ENCODE results near the gene HAGHL.

Gene HAGHL

DNA sequence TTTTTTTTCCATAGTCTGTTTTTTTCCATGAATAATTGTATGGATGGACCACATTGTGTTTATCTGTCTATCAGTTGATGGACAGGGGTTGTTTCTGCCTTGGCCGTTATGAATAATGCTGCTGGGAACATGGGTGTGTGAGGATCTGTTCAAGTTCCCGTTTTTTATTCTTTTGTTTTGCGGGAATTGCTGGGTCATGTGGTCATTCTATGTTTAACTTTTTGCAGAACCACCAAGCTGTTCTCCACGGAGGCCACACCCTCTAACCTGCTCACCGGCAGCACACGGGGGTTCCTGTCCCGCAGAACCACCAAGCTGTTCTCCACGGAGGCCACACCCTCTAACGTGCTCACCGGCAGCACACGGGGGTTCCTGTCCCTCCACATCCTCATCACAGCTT lies 27.8 kb downstream of the HAGHL start:
- no peak for DNase-seq (ENCODE audit: low read depth)

DNA sequence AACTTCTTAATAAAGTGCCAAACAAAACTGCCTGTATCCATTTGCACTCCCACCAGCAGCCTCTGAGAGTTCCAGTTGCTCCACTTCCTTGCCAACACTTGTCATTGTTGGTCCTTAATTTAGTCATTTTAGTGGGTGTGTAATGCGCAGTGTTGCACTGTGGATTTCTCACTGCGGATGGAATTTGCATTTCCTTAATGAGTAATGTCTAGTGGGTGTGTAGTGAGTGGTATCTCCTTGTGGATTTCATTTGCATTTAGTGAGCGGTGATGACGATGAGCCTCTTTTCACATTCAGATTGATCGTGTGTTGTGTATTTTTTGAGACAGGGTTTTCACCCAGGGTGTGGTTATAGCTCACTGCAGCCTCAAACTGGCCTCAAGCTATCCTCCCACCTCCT lies 29.5 kb downstream of the HAGHL start:
- no peak for DNase-seq (ENCODE audit: low read depth)

DNA sequence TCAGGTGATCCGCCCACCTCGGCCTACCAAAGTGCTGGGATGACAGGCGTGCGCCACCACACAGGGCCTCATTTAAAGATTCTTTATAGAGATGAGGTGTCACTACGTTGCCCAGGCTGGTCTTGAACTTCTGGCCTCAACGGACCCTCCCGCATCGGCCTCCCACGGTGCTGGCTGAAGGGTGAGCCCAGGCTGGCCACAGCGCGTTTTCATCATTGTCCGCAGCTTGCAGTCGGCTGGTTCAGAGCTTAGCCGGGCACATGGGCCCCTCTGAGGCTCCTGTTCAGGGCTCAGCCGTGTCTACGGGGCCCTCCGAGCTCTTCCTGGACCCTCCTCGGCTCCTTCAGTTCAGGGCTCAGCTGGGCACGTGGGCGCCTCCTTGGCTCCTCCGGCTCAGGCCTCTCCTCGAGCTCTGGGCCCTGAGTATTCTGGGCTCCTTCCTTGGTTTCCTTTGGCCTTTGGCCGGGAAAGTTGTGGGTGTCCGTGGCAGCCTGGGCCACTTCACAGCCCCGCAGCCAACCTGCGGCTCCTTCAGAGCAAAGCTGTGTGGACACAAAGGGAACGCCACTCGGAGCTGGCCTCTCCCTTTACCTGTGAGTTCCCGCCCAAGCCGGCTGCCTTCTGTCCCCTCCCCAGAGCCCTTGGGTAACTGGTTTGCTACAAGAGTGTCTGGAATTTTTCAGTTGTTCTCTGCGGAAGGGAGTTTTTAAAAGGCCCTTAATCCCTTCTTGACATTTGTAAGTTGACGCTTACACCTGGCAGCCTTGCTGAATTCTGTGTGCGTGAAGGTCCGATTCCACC lies 32.4 kb downstream of the HAGHL start:
- DNase-seq (ENCODE audit: low read depth): no peak

DNA sequence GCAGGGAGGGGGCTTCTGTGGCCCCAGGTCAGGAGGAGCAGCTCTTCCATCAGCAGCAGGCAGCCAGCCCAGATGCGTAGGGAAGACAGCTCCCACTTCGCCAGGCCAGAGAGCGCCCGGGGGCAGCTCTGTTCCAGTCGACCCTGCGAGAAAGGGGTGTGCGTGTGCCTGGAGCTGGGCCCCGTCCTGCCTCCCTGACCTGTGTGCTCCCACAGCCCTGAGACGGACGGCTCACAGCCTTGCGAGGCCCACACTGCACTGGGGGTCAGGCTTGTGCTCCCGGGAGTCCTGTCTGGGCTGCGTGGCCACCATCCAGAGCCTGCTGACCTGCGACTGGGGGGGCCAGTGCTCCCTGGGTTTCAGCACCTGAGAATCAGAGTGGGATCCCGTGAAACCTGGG lies 33.2 kb downstream of the HAGHL start:
- no peak for DNase-seq (ENCODE audit: low read depth)

DNA sequence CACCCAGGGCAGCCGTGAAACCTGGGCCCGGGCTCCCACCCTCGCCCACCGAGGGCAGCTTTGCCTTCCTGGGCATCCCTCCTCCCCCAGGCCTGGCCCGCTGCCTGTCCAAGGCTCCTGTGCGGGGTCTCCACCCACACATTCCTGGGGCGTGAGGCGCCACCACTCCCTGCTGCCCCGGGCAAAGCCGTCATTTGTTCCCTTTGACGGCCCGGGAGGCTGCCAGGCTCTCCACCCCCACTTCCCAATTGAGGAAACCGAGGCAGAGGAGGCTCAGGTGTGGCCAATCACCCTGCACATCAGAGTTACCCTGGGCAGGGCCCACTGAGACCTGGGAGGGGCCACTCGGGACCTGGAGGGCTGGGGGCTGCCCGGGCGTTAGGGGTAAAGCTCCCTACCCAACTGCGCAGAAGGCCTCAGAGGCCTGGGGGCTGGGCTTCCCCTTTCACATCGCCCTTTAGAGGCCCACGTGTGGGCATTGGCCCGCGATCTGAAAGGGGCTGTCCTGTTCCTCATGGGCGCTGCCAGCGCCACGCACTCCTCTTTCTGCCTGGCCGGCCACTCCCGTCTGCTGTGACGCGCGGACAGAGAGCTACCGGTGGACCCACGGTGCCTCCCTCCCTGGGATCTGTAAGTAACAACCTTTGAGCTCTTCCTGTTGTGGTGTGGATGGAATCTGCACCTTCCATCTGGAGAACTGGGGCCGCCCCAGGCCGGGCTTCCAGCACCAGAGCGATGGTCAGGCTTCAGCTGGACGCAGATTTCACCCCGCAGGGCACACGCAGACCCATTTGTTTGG lies 33.8 kb downstream of the HAGHL start, which contains the start of gene MSLN:
TSS of gene MSLN (plus strand) at position 190 of the 799 bp plus-strand sequence. CDS start 1,947 bp downstream, outside the sequence.
- no peak for DNase-seq (ENCODE audit: low read depth)

DNA sequence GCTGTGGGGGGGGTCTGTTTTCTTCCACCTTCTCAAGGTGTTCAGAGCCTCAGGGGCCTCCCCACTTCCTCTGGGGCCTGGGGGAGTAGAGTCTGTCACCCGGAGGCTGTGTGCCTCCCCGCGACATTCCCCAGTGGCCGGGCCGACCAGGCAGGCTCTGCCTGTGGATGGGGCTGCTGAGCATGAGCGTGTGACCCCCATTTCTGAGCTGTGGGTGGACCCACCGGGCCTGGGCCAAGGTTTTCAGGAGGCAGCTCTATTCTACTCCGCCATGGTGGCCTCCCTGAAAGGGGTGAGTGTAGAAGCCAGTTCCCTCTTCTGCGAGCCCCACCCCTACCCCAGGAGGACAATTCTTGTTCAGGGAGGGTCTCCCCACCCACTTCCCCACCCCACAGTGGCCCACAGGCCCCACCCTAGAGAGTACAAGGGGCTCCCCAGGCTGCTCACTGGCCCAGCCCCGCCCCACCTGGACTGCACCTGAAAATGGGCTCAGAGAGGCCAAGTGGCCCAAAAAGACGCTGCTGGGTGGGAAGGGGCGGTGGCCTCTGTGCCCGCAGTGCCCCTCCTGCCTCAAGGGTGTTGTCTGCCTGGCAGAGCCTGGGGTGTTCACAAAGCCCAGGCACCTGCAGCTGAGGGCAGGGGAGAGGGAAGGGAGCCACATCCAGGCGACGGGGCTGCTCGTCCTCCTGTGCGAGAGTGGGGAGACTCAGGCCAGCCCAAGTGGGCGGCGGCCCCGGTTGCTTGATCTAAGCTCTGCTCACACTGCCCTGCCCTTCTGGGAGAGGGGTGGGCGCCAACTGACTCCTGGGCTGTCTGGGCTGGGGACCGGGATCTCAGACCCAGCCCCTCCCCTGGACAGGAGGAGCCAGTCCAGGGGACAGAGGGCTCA lies 35.0 kb downstream of the HAGHL start:
- DNase-seq (ENCODE audit: low read depth): no peak

DNA sequence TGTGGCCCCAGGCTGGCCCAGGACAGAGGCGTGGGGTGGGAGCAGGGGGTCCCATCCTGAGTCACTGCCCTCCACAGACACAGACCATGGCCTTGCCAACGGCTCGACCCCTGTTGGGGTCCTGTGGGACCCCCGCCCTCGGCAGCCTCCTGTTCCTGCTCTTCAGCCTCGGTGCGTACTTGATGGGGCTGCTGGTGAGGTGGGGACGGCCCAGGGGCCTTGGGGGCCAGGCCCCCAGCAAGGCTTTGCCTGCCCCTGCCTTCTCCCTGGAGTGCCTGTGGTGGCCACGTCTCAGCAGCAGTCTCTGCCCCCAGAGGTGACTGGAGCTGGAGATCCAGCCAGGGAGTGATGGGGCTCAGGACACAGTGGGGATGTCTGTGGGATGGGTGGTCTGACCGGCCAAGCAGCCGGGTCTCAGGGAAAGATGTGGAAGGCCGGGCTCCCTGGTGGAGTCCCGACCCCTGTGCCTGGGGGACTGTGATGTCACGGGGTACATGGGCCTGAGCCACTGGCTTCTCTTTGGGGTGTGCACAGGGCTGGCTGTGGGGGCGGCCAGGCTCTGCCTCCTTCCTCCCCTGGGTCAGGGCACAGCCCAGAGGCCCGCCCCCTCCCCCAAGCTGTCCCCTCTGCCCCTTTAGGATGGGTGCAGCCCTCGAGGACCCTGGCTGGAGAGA lies 35.8 kb downstream of the HAGHL start:
- no peak for DNase-seq (ENCODE audit: low read depth)

DNA sequence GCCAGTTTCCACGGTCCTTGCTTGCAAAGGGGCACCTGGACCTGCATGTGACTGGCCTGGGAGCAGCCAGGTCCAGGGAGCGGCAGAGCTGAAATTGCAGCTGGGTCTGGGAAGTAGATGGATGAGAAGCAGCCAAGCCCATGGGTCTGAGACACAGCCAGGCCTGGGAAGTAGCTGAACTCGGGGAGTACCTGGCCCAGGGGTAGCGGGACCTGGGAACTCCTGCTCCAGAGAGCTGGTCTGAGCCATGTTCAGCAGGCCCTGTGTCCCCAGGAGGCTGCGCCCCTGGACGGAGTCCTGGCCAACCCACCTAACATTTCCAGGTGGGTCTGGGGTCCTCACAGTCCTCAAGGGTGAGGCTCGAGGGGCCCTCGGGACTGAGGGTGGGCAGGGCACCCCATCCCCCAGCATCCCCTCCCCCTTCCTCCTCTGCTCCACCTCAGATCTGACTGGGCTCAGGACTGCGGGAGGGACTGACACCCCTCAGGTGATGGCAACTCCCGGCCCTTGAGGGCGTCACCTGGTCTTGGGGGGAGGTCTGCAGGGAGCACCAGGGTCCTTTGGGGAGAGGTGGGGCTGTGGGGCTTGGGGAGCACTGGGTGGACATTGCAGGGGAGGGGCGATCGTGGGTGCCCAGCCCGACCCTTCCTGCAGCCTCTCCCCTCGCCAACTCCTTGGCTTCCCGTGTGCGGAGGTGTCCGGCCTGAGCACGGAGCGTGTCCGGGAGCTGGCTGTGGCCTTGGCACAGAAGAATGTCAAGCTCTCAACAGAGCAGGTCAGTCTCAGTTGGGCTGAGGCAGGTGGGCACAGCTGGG lies 36.7 kb downstream of the HAGHL start:
- DNase-seq (ENCODE audit: low read depth): no peak

DNA sequence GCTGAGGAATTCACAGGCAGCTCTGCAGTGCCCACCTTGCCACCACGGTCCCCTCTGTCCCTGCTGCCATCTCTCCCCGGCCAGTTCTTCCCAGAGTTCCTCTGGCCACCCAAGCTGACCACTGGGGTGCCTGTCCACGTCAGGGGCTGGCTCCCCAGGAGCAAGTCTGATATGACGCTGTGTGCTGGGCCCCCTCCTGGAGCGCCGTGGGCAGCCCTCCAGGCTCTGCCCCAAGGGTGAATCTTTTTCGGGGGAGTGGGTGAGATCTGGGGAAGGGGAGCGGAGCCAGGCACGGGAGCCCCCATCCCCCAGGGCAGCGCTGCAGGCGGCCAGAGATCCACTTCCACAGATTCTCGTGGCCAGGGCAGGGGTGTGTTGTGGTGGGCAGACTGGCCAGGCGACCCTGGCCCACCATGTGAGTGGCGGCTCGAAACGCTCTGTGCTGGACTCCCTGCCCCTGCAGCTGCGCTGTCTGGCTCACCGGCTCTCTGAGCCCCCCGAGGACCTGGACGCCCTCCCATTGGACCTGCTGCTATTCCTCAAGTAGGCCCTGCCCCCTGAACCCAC lies 37.4 kb downstream of the HAGHL start:
- no peak for DNase-seq (ENCODE audit: low read depth)

DNA sequence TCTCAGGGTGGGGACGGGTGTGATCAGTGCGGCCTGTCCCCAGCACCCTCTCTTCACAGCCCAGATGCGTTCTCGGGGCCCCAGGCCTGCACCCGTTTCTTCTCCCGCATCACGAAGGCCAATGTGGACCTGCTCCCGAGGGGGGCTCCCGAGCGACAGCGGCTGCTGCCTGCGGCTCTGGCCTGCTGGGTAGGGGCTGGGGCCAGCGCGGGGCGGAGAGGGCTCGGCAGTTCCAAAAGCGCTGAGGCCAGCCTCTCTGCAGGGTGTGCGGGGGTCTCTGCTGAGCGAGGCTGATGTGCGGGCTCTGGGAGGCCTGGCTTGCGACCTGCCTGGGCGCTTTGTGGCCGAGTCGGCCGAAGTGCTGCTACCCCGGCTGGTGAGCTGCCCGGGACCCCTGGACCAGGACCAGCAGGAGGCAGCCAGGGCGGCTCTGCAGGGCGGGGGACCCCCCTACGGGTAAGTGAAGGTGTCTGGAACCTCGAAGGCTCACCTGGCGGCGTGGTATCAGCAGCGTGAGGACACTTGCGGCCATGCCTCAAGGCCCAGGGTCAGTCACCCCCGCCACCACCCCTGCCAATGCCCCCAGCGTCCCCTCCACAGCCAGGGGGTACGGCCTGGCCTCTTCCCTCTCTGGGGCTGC lies 38.1 kb downstream of the HAGHL start:
- no peak for DNase-seq (ENCODE audit: low read depth)

DNA sequence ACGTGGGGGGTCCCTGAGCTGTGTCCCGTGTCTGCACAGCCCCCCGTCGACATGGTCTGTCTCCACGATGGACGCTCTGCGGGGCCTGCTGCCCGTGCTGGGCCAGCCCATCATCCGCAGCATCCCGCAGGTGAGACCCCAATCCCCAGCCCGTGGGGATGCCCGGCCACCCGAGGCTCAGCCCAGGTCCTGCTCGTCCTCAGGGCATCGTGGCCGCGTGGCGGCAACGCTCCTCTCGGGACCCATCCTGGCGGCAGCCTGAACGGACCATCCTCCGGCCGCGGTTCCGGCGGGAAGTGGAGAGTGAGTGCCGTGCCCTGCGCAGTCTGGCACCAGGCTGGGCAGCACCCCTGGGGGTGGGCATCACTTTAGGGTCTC lies 38.6 kb downstream of the HAGHL start:
- DNase-seq (ENCODE audit: low read depth): no peak

DNA sequence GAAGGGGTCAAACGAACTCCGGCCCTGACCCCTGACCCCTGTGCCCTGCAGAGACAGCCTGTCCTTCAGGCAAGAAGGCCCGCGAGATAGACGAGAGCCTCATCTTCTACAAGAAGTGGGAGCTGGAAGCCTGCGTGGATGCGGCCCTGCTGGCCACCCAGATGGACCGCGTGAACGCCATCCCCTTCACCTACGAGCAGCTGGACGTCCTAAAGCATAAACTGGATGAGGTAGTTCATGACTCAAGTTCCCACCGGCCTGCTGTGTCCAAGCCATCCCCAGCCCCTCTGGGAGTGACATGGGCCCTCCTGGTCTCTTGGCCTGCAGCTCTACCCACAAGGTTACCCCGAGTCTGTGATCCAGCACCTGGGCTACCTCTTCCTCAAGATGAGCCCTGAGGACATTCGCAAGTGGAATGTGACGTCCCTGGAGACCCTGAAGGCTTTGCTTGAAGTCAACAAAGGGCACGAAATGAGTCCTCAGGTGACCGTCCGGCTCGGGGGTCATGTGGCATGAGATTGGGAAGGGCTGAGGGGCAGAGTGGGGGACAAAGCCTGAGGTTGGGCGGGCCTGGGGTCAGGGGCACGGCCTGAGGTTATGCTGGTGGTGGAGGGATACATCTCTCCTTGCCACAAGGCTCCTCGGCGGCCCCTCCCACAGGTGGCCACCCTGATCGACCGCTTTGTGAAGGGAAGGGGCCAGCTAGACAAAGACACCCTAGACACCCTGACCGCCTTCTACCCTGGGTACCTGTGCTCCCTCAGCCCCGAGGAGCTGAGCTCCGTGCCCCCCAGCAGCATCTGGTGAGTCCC lies 39.3 kb downstream of the HAGHL start:
- DNase-seq (ENCODE audit: low read depth): no peak

DNA sequence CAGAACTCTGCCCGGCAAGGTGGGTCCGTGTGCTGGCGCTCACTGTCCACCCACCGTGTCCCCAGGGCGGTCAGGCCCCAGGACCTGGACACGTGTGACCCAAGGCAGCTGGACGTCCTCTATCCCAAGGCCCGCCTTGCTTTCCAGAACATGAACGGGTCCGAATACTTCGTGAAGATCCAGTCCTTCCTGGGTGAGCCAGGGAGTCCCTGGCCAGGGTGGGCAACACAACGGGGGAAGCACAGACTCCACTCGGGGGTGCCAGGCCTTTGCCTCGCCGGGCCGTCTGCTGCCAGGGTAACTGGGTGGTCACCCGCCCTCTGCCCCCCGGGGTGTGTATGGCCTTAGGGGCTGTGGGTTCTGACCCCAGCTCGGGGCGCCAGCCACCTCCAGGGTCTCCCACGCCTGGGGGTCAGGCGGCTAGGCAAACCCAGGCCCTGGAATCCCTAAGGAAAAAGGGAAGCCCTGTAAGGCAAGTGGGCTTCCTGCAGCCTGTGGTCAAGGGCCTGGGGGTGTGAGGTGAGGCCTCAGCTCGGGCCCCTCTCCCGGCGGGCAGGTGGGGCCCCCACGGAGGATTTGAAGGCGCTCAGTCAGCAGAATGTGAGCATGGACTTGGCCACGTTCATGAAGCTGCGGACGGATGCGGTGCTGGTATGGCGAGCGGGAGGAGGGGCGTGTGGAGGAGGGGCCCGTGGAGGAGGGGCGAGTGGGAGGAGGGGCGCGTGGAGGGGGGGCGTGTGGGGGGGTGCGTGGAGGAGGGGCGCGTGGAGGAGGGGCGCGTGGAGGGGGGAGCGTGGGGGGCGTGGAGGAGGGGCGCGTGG lies 40.1 kb downstream of the HAGHL start:
- no peak for DNase-seq (ENCODE audit: low read depth)

DNA sequence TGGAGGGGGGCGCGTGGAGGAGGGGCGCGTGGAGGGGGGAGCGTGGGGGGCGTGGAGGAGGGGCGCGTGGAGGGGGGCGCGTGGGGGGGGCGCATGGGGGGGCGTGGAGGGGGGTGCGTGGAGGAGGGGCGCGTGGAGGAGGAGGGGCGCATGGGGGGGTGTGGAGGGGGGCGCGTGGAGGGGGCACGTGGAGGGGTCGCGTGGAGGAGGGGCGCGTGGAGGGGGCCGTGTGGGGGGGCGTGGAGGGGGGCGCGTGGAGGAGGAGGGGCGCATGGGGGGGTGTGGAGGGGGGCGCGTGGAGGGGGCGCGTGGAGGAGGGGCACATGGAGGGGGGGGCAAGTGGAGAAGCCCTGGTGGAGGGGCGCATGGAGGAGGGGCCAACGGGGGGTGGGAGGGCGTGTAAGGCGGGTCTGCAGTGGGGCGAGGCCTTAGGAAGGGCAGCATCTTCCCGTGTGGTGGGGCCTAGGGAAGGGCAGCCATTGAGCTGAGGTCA lies 40.9 kb downstream of the HAGHL start:
- no peak for DNase-seq (ENCODE audit: low read depth)

DNA sequence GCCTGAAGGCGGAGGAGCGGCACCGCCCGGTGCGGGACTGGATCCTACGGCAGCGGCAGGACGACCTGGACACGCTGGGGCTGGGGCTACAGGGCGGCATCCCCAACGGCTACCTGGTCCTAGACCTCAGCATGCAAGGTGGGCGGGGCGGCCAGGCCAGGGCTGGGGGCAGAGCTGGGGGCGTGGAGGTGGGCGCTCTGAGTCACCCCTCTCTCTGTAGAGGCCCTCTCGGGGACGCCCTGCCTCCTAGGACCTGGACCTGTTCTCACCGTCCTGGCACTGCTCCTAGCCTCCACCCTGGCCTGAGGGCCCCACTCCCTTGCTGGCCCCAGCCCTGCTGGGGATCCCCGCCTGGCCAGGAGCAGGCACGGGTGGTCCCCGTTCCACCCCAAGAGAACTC lies 41.5 kb downstream of the HAGHL start:
- no peak for DNase-seq (ENCODE audit: low read depth)

DNA sequence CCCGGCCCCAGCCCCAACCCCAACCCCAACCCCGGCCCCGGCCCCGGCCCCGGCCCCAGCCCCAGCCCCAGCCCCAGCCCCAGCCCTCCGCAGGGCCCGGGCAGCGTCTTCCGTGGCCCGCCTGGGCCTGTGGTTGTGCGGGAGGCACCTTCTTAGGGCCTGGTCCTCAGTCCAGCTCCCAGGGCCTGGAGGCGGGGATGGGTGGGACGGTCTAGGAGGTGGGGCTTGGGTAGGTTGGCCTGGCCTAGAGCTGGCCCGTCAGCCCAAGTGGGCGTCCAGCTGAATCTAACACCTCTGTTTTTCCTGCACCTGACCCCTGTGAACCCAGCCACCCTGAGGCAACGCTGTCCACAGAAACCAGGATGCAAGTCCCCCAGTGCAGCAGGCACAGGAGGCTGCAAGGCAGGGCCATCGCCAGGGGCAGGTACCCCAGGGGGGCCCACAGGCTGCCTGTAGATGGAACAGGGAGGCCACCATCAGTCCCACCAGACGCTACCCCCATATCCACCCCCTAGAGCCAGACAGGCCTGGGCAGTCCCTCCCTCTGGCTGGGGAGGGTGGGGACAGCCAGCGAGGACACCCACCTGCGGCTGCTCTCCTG lies 42.4 kb downstream of the HAGHL start:
- DNase-seq (ENCODE audit: low read depth): no peak

DNA sequence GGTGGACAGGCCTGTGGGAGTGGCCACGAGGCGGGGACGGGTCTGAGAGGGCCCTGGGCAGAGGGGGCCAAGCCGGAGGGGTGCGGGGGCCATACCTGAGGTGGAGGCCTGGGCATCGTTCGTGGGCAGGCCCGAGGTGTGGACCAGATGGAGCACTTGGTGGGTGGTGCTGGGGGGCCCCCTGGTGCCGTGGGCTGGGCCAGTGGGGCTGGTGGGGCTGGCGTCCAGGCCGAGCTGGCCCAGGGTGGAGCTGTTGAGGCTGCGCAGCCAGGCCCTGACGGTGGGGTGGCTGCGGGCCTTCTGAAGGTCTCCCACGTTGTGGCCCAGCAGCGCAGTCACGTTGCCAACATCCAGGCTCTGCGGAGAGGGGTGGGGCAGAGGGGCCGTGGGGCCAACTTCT lies 43.0 kb downstream of the HAGHL start:
- no peak for DNase-seq (ENCODE audit: low read depth)

DNA sequence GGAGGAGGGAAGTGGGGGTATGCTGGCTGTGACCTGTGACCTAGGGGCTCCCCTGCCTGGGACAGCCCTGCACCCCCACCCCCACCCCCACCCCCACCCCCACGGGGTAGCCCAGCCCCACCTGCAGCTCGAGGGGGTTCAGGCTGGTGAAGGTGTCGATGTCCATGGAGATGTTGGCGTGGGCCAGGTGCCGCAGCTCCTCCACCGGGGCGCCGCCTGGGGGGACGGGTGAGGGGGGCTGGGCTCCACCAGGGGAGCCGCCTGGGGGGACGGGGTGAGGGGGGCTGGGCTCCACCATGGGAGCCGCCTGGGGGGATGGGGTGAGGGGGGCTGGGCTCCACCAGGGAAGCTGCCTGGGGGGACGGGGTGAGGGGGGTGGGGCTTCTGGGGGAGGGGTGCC lies 43.5 kb downstream of the HAGHL start:
- no peak for DNase-seq (ENCODE audit: low read depth)

Measured in non-pigmented ciliary epithelial cell (primary cell).